ENCODE measurements around the gene CPAMD8. TPM values are rescaled to one million over a fixed set of nuclear protein-coding genes. Genes with fewer than 3 reads are reported as not detected.

CPAMD8 gene
- total and polyA plus RNA-seq, 2 donors (not counting 1 experiment from before 2014, with no cell fraction given), result 1.1 to 2.7 TPM

DNA sequence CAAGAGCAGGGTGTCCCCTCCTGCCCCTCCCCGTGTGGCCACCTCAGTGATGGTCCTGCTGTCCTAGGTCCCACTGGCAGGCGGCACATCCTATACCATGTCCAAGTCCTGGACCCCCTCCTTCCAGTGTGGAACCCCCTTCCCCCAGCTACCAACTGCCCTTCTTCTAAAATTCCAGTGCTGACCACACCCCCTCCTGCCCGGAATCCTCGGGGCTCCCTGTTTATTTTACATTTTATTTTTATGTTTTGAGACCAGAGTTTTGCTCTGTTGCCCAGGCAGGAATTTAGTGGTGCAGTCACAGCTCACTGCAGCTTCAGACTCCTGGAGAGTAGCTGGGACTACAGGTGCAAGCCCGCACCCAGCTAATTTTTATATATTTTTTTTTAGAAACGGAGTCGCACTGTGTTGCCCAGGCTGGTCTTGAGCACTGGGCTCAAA lies 945 bp upstream of the CPAMD8 start:
- H3K9me3 Mint-ChIP-seq (ENCODE audit: insufficient read depth), result peaks cover 10% of the 10 kb centered on the region
- ChIA-PET POLR2A (no interaction called here), CTCF (no interaction called here)
- 76% methylated on average over 4 of the region's 7 CpGs for WGBS (ENCODE audit: insufficient coverage)
- H3K27ac Mint-ChIP-seq, result no peak overlapping the region
- Histone ChIP-seq H3K9ac (ENCODE audit: low read length) (no peak overlapping the region), H3K27ac (ENCODE audit: low read length in 2 of 2) (no peak overlapping the region), H2AFZ (ENCODE audit: insufficient read depth, low read depth, low read length, poor library complexity, severe bottlenecking) (no peak overlapping the region), H3K27me3 (replicated peaks in 1 of 4; ENCODE audit: control extremely low read depth in 1 of 4, control insufficient read depth in 3 of 4, insufficient read depth in 4 of 4, low read length in 3 of 4) (peaks cover 0 to 42% (median 14%) of the 10 kb centered on the region in 4 experiments), H3K4me2 (replicated peaks; ENCODE audit: low read depth, low read length, poor library complexity, severe bottlenecking) (no peak overlapping the region), H3K9me3 (ENCODE audit: control extremely low read depth in 1 of 3, control insufficient read depth in 2 of 3, insufficient read depth in 1 of 3, low read length in 2 of 3) (peaks cover 0 to 28% (median 19%) of the 10 kb centered on the region in 3 donors), H3K4me1 (ENCODE audit: control insufficient read depth in 2 of 2, insufficient read depth in 2 of 2, low read length in 2 of 2) (peaks cover 10 to 11% of the 10 kb centered on the region in 2 donors), H3K79me2 (ENCODE audit: control insufficient read depth, insufficient read depth, low read length) (no peaks in the 10 kb centered on the region), H3K36me3 (replicated peaks in 1 of 2; ENCODE audit: control extremely low read depth in 1 of 2, control insufficient read depth in 1 of 2, extremely low read depth in 1 of 2, insufficient read depth in 2 of 2, low read length in 1 of 2) (no peaks in the 10 kb centered on the region), H4K20me1 (ENCODE audit: control insufficient read depth, insufficient read depth, low read length, poor library complexity, severe bottlenecking) (no peaks in the 10 kb centered on the region), H3K4me3 (ENCODE audit: control extremely low read depth in 1 of 5, extremely low read depth in 1 of 5, insufficient read depth in 1 of 5, low read depth in 2 of 5, low read length in 4 of 5) (no peak overlapping the region)
- H3K4me1 Mint-ChIP-seq, result peaks cover 10% of the 10 kb centered on the region
- H3K4me3 Mint-ChIP-seq, result peak overlapping the region; percentile 69
- intact Hi-C loops (cut with micrococcal nuclease), result no loop called here
- DNase-seq, result no peak
- H3K27me3 Mint-ChIP-seq, result peaks cover 46% of the 10 kb centered on the region
- no peak for TF ChIP-seq CTCF (IDR thresholded peaks at IDR 0.05)
- no peak for TF ChIP-seq EZH2 (IDR thresholded peaks at IDR 0.05; ENCODE audit: borderline replicate concordance, insufficient read depth, low read depth, low read length, poor library complexity, severe bottlenecking)
- no peak for ATAC-seq (ENCODE audit: low read depth)

DNA sequence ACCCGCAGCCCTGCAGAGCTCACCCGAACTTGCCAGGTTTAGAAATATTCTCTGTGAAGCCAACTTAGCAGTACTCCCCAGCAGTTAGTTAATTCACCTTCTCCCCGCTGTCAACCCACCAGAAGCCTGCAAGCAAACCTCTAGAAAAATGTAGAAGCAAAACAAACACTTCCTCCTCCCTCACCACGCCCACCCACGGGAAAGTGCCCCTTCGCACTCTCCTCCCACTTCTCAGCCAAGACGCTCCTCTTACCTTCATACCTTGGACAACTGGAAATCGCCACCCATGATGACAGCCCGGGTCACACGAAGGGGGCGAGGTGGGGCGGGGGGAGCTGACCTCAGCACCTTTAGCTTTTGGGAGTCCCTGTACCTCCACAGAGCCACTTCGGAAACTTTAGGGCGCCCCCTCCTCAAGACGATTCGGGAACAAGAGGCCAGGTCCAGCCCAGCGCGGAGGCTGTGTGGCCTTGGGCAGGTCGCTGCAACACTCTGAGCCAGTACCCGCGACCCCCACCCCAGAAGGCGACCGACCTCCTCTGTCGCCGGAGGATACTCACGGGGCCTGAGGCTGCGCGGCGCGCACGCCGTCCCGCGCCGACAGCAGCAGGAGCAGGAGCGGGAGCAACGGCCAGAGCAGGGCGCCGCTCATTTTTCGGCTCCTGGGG lies 485 bp downstream of the CPAMD8 start:
- peaks cover 41% of the 10 kb centered on the region for H3K27me3 Mint-ChIP-seq
- H3K27me3 ChIP-seq (replicated peaks in 1 of 4; ENCODE audit: control extremely low read depth in 1 of 4, control insufficient read depth in 3 of 4, insufficient read depth in 4 of 4, low read length in 3 of 4), result peaks cover 0 to 42% (median 14%) of the 10 kb centered on the region in 4 experiments
- H3K4me3 Mint-ChIP-seq, result peak overlapping the region; percentile 87
- ATAC-seq (ENCODE audit: low read depth) (peak; percentile 45), DNase-seq (peak; percentile 63)
- intact Hi-C loops (cut with micrococcal nuclease), result no loop called here
- no peak overlapping the region for H3K27ac ChIP-seq (ENCODE audit: low read length in 2 of 2)
- TF ChIP-seq CTCF (IDR thresholded peaks at IDR 0.05), result no peak
- no peak for TF ChIP-seq EZH2 (IDR thresholded peaks at IDR 0.05; ENCODE audit: borderline replicate concordance, insufficient read depth, low read depth, low read length, poor library complexity, severe bottlenecking)
- no peaks in the 10 kb centered on the region for H3K79me2 ChIP-seq (ENCODE audit: control insufficient read depth, insufficient read depth, low read length)
- H3K9ac ChIP-seq (ENCODE audit: low read length), result peak overlapping the region; percentile 65
- H3K4me1 Mint-ChIP-seq, result peaks cover 13% of the 10 kb centered on the region
- peaks cover 10% of the 10 kb centered on the region for H3K9me3 Mint-ChIP-seq (ENCODE audit: insufficient read depth)
- H3K4me2 ChIP-seq (replicated peaks; ENCODE audit: low read depth, low read length, poor library complexity, severe bottlenecking), result peak overlapping the region; percentile 95
- H2AFZ ChIP-seq (ENCODE audit: insufficient read depth, low read depth, low read length, poor library complexity, severe bottlenecking), result peak overlapping the region; percentile 82
- POLR2A ChIA-PET, result no interaction called here
- H3K9me3 ChIP-seq (ENCODE audit: control extremely low read depth in 1 of 3, control insufficient read depth in 2 of 3, insufficient read depth in 1 of 3, low read length in 2 of 3), result peaks cover 0 to 42% (median 19%) of the 10 kb centered on the region in 3 donors
- peak overlapping the region; percentile 27 to 67 (median 47) for H3K4me3 ChIP-seq (ENCODE audit: control extremely low read depth in 1 of 5, extremely low read depth in 1 of 5, insufficient read depth in 1 of 5, low read depth in 2 of 5, low read length in 4 of 5)
- WGBS (ENCODE audit: insufficient coverage), result 3% methylated on average over 35 of the region's 40 CpGs
- H4K20me1 ChIP-seq (ENCODE audit: control insufficient read depth, insufficient read depth, low read length, poor library complexity, severe bottlenecking), result no peaks in the 10 kb centered on the region
- H3K4me1 ChIP-seq (ENCODE audit: control insufficient read depth in 2 of 2, insufficient read depth in 2 of 2, low read length in 2 of 2), result peaks cover 11 to 15% of the 10 kb centered on the region in 2 donors
- CTCF ChIA-PET, result no interaction called here
- no peaks in the 10 kb centered on the region for H3K36me3 ChIP-seq (replicated peaks in 1 of 2; ENCODE audit: control extremely low read depth in 1 of 2, control insufficient read depth in 1 of 2, extremely low read depth in 1 of 2, insufficient read depth in 2 of 2, low read length in 1 of 2)
- H3K27ac Mint-ChIP-seq, result no peak overlapping the region
